Mesenchymal stem cell (in vitro differentiated cells and primary cell): ENCODE data around the gene PDE4A. TPM values are rescaled to one million over a fixed set of nuclear protein-coding genes. Genes with fewer than 3 reads are reported as not detected.
"Not testable (repeated sequence)": the region's sequence is repeated elsewhere in the genome, so short reads cannot be mapped to it uniquely, and the experiment has no call there.

Experiments
- DNase-seq: peaks from one replicate; pipeline ENCODE4 v3.0.0-alpha.2; 2013
- H2AFZ ChIP-seq: one replicate; pipeline ENCODE4 v1.6.1; 2013; ENCODE audit warnings: low read depth, mild to moderate bottlenecking, control low read depth, inconsistent platforms, low read length, moderate library complexity
- H2AK5ac ChIP-seq: 2 replicates; pipeline ENCODE4 v1.6.1; 2013; ENCODE audit warnings: low read length, moderate library complexity, mild to moderate bottlenecking, inconsistent platforms; ENCODE audit not compliant: severe bottlenecking
- H2BK120ac ChIP-seq: one replicate; pipeline ENCODE4 v1.6.1; 2013; ENCODE audit warnings: low read depth, mild to moderate bottlenecking, inconsistent platforms, low read length, moderate library complexity
- H2BK12ac ChIP-seq, 2 experiments: one replicate each; pipeline ENCODE4 v1.6.1; 2013; ENCODE audit warnings: inconsistent platforms in 2 of 2, low read length in 2 of 2, mild to moderate bottlenecking in 2 of 2, moderate library complexity in 2 of 2, control low read depth in 1 of 2
- H2BK15ac ChIP-seq: one replicate; pipeline ENCODE4 v1.6.1; 2013; ENCODE audit warnings: mild to moderate bottlenecking, low read depth, inconsistent platforms; ENCODE audit not compliant: poor library complexity, severe bottlenecking
- H2BK5ac ChIP-seq: 2 replicates; pipeline ENCODE4 v1.6.1; 2013; ENCODE audit warnings: low read depth, mild to moderate bottlenecking, low read length, control low read depth, inconsistent platforms; ENCODE audit not compliant: poor library complexity, severe bottlenecking
- H3K14ac ChIP-seq, 2 experiments: one replicate each; pipeline ENCODE4 v1.6.1; 2013; ENCODE audit warnings: inconsistent platforms in 2 of 2, low read length in 2 of 2, control low read depth in 1 of 2, mild to moderate bottlenecking in 1 of 2, moderate library complexity in 1 of 2
- H3K18ac ChIP-seq, 2 experiments: one replicate each; pipeline ENCODE4 v1.6.1; 2013; ENCODE audit warnings: inconsistent platforms in 2 of 2, low read length in 2 of 2, control low read depth in 1 of 2, low read depth in 1 of 2, mild to moderate bottlenecking in 1 of 2
- H3K23ac ChIP-seq, 2 experiments: one replicate each; pipeline ENCODE4 v1.6.1; 2013; ENCODE audit warnings: inconsistent platforms in 2 of 2, low read length in 2 of 2, mild to moderate bottlenecking in 2 of 2, moderate library complexity in 2 of 2, control low read depth in 1 of 2
- H3K27ac ChIP-seq: 2 replicates; pipeline ENCODE4 v1.5.1; 2013; ENCODE audit warnings: mild to moderate bottlenecking, moderate library complexity, low read length, control low read depth, inconsistent platforms; ENCODE audit not compliant: poor library complexity, severe bottlenecking
- H3K27me3 ChIP-seq, 2 experiments: 2 replicates each; pipeline versions ENCODE4 v1.6.1 to v1.7.0; 2013; ENCODE audit warnings: low read length in 2 of 2, mild to moderate bottlenecking in 2 of 2, moderate library complexity in 2 of 2, control low read depth in 1 of 2, inconsistent platforms in 1 of 2; ENCODE audit not compliant: control insufficient read depth in 1 of 2, insufficient read depth in 1 of 2
- H3K36me3 ChIP-seq, 2 experiments: 2 replicates each; pipeline versions ENCODE4 v1.6.1 to v1.7.0; 2013; ENCODE audit warnings: low read length in 2 of 2, control low read depth in 1 of 2, inconsistent platforms in 1 of 2, low read depth in 1 of 2, mild to moderate bottlenecking in 1 of 2; ENCODE audit not compliant: insufficient read depth in 2 of 2, control insufficient read depth in 1 of 2
- H3K4ac ChIP-seq, 2 experiments: one replicate each; pipeline ENCODE4 v1.6.1; 2013; ENCODE audit warnings: inconsistent platforms in 2 of 2, low read length in 2 of 2, mild to moderate bottlenecking in 2 of 2, moderate library complexity in 2 of 2, control low read depth in 1 of 2, low read depth in 1 of 2
- H3K4me1 ChIP-seq: 2 replicates; pipeline ENCODE4 v1.6.1; 2013; ENCODE audit warnings: low read depth, low read length, control low read depth; ENCODE audit not compliant: control insufficient read depth, insufficient read depth
- H3K4me2 ChIP-seq: 2 replicates; pipeline ENCODE4 v1.6.1; 2013; ENCODE audit warnings: low read length, mild to moderate bottlenecking, inconsistent platforms; ENCODE audit not compliant: poor library complexity, severe bottlenecking
- H3K4me3 ChIP-seq, 2 experiments: 2 replicates each; pipeline versions ENCODE4 v1.5.1 to v1.7.0; 2013; ENCODE audit warnings: low read length in 2 of 2, mild to moderate bottlenecking in 2 of 2, control low read depth in 1 of 2, low read depth in 1 of 2; ENCODE audit not compliant: insufficient read depth in 1 of 2
- H3K79me1 ChIP-seq: replicated peaks from 2 replicates; pipeline ENCODE4 v1.6.1; 2013; ENCODE audit warnings: mild to moderate bottlenecking, control low read depth, low read length, inconsistent platforms; ENCODE audit not compliant: poor library complexity, severe bottlenecking
- H3K9ac ChIP-seq: 2 replicates; pipeline ENCODE4 v1.7.0; 2013; ENCODE audit warnings: mild to moderate bottlenecking, low read length, moderate library complexity
- H3K9me3 ChIP-seq: 2 replicates; pipeline ENCODE4 v1.7.0; 2013; ENCODE audit warnings: mild to moderate bottlenecking, low read length; ENCODE audit not compliant: control insufficient read depth
- H4K8ac ChIP-seq: one replicate; pipeline ENCODE4 v1.6.1; 2013; ENCODE audit warnings: inconsistent platforms, mild to moderate bottlenecking, low read length, moderate library complexity
- H4K91ac ChIP-seq: one replicate; pipeline ENCODE4 v1.6.1; 2013; ENCODE audit warnings: mild to moderate bottlenecking, low read length, inconsistent platforms
- WGBS: methylation state at CpG from one replicate; pipeline ENCODE4 v1.1.7; 2013; ENCODE audit warnings: mixed read lengths; 5-methylcytosine and 5-hydroxymethylcytosine counted together
- polyA plus RNA-seq, 2 experiments: library from polyadenylated mRNA; stranded (reverse); fragments of 200-250 nt; gene quantifications; one replicate each; pipeline ENCODE4 v1.2.3, GENCODE V29; 2013

PDE4A gene
- polyA plus RNA-seq (2013, experiment 1 of 2), result 10.4 TPM
- polyA plus RNA-seq (2013, experiment 2 of 2), result 10.3 TPM

DNA sequence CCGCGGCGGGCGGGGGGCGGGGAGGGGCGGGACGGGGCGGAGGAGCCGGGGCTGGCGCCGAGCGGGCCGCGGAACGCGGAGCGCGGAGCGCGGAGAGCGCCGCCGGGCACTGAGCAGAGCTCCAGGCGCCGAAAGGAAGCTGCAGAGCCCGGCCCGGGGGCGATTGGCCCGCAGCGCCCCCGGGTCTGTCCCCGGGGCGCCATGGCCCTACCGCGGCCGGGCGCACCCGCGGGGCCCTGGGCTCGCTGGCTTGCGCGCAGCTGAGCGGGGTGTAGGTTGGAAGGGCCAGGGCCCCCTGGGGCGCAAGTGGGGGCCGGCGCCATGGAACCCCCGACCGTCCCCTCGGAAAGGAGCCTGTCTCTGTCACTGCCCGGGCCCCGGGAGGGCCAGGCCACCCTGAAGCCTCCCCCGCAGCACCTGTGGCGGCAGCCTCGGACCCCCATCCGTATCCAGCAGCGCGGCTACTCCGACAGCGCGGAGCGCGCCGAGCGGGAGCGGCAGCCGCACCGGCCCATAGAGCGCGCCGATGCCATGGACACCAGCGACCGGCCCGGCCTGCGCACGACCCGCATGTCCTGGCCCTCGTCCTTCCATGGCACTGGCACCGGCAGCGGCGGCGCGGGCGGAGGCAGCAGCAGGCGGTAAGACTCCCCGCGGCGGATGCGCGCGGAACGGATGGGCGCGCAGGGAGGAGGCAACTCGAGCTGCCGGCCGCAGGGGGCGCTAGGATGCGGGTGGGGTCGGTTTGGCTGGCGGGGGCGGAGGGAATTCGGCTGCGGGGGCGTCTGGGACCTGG, at the start of gene PDE4A:
Gene PDE4A (plus strand): TSS at position 95 of the 796 bp plus-strand sequence. CDS start 227 bp downstream, at position 322.
- H4K8ac ChIP-seq, result no peak within 1 kb of the TSS
- 1% methylated on average over 73 of the region's 104 CpGs for WGBS
- DNase-seq, result peak; percentile 46

DNA sequence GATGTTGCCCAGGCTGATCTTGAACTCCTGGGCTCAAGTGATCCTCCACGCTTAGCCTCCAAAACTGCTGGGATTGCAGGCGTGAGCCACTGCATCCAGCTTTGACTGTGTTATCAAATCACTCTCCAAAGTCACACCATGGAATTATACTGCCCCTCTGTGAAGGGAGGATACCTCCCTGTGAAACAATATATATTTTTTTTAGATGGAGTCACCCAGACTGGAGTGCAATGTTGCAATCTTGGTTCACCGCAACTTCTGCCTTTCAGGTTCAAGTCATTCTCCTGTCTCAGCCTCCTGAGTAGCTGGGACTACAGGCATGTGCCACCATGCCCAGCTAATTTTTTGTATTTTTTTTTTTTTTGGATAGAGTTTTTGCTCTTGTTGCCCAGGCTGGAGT, 47.6 kb upstream of the PDE4A start:
- WGBS, result 100% methylated on average over 2 of the region's 3 CpGs
- no peak overlapping the region for H3K4ac ChIP-seq
- H3K4me3 ChIP-seq, result no peak overlapping the region
- H2AK5ac ChIP-seq, result no peak overlapping the region
- H2BK120ac ChIP-seq, result no peak overlapping the region
- no peaks in the 10 kb centered on the region for H3K27me3 ChIP-seq
- no peak overlapping the region for H2AFZ ChIP-seq
- no peak overlapping the region for H3K9ac ChIP-seq
- H3K14ac ChIP-seq, result no peak overlapping the region
- H4K8ac ChIP-seq, result no peak overlapping the region
- H3K9me3 ChIP-seq, result peaks cover 3% of the 10 kb centered on the region
- no peak overlapping the region for H3K23ac ChIP-seq
- H4K91ac ChIP-seq, result no peak overlapping the region
- peaks cover 17% of the 10 kb centered on the region for H3K79me1 ChIP-seq
- no peak overlapping the region for H2BK5ac ChIP-seq
- H3K4me2 ChIP-seq, result no peak overlapping the region
- H3K18ac ChIP-seq, result no peak overlapping the region
- no peaks in the 10 kb centered on the region for H3K4me1 ChIP-seq
- H3K27ac ChIP-seq, result no peak overlapping the region
- peaks cover 46 to 67% of the 10 kb centered on the region in 2 experiments for H3K36me3 ChIP-seq
- DNase-seq, result no peak
- no peak overlapping the region for H2BK15ac ChIP-seq
- H2BK12ac ChIP-seq, result no peak overlapping the region

More for the DNA sequence above, at the start of gene PDE4A:
- Histone ChIP-seq H3K27ac (no peak within 1 kb of the TSS), H3K79me1 (no peaks in the 10 kb centered on the region), H3K9ac (peak within 1 kb of the TSS; percentile 33), H2AK5ac (no peak within 1 kb of the TSS), H3K4ac (no peak within 1 kb of the TSS), H3K4me1 (peaks cover 46% of the 10 kb centered on the region), H2BK120ac (no peak within 1 kb of the TSS), H2BK12ac (no peak within 1 kb of the TSS), H3K23ac (no peak within 1 kb of the TSS), H2AFZ (no peak within 1 kb of the TSS), H3K14ac (no peak within 1 kb of the TSS), H2BK5ac (no peak within 1 kb of the TSS), H3K4me3 (peak within 1 kb of the TSS; percentile 44 to 52), H3K27me3 (peaks cover 79 to 84% of the 10 kb centered on the region in 2 experiments), H3K18ac (peak within 1 kb of the TSS in 1 of 2 experiments; percentile 5), H4K91ac (no peak within 1 kb of the TSS), H2BK15ac (no peak within 1 kb of the TSS), H3K9me3 (no peaks in the 10 kb centered on the region), H3K4me2 (peak within 1 kb of the TSS; percentile 64), H3K36me3 (no peaks in the 10 kb centered on the region)

DNA sequence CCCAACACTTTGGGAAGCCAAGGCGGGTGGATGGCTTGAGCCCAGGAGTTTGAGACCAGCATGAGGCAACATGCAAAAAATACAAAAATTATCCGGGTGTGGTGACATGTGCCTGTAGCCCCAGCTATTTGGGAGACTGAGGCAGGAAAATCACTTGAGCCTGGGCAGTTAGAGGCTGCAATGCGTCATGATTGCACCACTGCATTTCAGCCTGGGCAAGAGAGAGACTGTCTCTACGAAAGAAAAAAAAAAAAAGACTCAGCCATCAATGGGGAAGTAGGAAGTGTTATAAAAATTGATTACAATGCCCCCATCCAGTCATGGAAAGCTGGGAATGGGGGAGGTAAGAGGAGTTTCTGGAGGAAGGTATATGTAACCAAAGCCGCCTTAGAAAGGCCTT, 45.4 kb upstream of the PDE4A start:
- H3K4me2 ChIP-seq, result no peak overlapping the region
- 96% methylated on average over 5 of the region's 5 CpGs for WGBS
- H2BK120ac ChIP-seq, result no peak overlapping the region
- no peak overlapping the region for H2BK5ac ChIP-seq
- no peak overlapping the region for H3K27ac ChIP-seq
- H3K18ac ChIP-seq, result no peak overlapping the region
- no peak overlapping the region for H3K23ac ChIP-seq
- no peak overlapping the region for H4K91ac ChIP-seq
- H4K8ac ChIP-seq, result no peak overlapping the region
- peaks cover 35 to 55% of the 10 kb centered on the region in 2 experiments for H3K36me3 ChIP-seq
- no peak overlapping the region for H2AK5ac ChIP-seq
- H3K4me1 ChIP-seq, result peaks cover 5% of the 10 kb centered on the region
- H3K9ac ChIP-seq, result no peak overlapping the region
- H3K4me3 ChIP-seq, result no peak overlapping the region
- no peak overlapping the region for H2BK15ac ChIP-seq
- no peak for DNase-seq
- H3K4ac ChIP-seq, result no peak overlapping the region
- H3K9me3 ChIP-seq, result no peaks in the 10 kb centered on the region
- no peak overlapping the region for H2AFZ ChIP-seq
- H3K14ac ChIP-seq, result no peak overlapping the region
- no peaks in the 10 kb centered on the region for H3K27me3 ChIP-seq
- peaks cover 26% of the 10 kb centered on the region for H3K79me1 ChIP-seq
- H2BK12ac ChIP-seq, result no peak overlapping the region

DNA sequence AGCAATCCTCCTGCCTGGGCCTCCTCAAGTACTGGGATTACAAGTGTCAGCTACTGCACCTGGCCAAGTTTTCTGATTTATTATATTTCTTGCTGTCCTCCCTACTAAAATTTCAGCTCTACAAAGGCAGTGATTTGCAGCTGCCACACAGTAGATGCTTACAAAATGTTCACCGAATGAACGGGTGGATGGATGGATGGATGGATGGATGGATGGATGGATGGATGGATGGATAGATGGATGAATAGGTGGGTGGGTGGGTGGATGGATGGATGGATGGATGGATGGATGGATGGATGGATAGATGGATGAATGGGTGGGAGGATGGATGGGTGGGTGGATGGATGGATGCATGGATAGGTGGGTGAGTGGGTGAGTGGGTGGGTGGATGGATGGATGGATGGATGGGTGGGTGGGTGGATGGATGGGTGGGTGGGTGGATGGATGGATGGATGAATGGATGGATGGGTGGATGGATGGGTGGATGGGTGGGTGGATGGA, 43.1 kb upstream of the PDE4A start:
- not testable (repeated sequence) for H4K91ac ChIP-seq, H4K8ac ChIP-seq, H3K4me3 ChIP-seq, H3K27me3 ChIP-seq, H2BK12ac ChIP-seq, H3K14ac ChIP-seq, H2AFZ ChIP-seq, H3K4me1 ChIP-seq, H2AK5ac ChIP-seq, H3K4ac ChIP-seq, H2BK15ac ChIP-seq, H3K27ac ChIP-seq, H3K9me3 ChIP-seq, H3K4me2 ChIP-seq, H3K23ac ChIP-seq, H3K9ac ChIP-seq, H2BK5ac ChIP-seq, DNase-seq, H2BK120ac ChIP-seq, H3K18ac ChIP-seq
- H3K36me3 ChIP-seq, result peaks cover 25 to 39% of the 10 kb centered on the region in 2 experiments
- peaks cover 25% of the 10 kb centered on the region for H3K79me1 ChIP-seq
- 100% methylated on average over 2 of the region's 2 CpGs for WGBS
